Hematopoietic multipotent progenitor cell (in vitro differentiated cells): ENCODE data around the gene SLC4A1AP. TPM values are rescaled to one million over a fixed set of nuclear protein-coding genes. Genes with fewer than 3 reads are reported as not detected.
A peak's percentile ranks its signal among the peaks of the same experiment; 100 is the strongest.

Source experiments
- DNase-seq, 3 donors: peaks; one replicate each; pipeline ENCODE4 v3.0.0-alpha.2; 2011 to 2015; ENCODE audit warnings: low read depth in 2 of 3, low spot score in 2 of 3
- total RNA-seq: library from RNA; depleted of rRNA; stranded (reverse); fragments of >200 nt; gene quantifications from one replicate; pipeline ENCODE4 v1.2.3, GENCODE V29; 2012

SLC4A1AP gene
- total RNA-seq, 1 donor: 15.9 TPM

DNA sequence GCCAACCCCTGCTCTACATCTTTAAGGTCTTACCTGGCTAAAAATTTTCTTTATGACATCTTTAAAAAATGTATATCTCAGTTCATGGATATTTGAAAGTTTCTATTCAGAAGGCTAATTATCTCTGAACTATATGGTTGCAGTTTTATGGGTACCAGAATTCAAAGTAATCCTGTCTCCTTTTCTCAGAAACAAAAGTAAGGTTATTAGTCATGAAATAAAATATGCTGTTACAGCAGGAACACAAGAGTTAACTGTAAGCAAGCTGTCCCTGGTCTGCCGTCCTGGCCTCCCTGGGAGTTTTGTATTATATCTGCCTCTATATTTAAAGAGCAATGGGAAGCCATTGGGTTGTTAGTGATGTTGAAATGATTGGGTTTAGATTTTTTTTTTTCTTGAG lies 34.0 kb downstream of the SLC4A1AP start:
- no peak for DNase-seq

DNA sequence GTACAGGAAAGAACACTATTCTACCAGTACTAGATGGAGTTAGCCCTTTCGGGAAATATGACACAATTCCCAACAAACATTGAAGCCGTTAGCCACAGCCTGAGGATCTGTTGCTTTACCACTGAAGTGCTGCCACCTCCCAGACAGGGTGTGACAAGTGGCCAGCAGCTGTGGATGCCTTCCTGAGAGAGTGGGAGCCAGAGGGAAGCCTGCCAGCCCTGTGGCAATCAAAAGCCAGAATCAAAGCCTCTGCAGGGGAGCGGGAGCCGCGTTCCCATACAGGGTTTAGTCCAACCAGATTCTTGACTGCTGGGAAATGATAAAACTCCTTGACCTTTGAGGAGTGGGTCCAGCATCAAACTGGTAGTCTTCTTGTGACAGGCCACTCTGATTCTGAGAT lies 38.0 kb downstream of the SLC4A1AP start:
- DNase-seq: no peak

GRCh38 chr2:27702302-27702701 lies 38.6 kb downstream of the SLC4A1AP start:
- no peak for DNase-seq

DNA sequence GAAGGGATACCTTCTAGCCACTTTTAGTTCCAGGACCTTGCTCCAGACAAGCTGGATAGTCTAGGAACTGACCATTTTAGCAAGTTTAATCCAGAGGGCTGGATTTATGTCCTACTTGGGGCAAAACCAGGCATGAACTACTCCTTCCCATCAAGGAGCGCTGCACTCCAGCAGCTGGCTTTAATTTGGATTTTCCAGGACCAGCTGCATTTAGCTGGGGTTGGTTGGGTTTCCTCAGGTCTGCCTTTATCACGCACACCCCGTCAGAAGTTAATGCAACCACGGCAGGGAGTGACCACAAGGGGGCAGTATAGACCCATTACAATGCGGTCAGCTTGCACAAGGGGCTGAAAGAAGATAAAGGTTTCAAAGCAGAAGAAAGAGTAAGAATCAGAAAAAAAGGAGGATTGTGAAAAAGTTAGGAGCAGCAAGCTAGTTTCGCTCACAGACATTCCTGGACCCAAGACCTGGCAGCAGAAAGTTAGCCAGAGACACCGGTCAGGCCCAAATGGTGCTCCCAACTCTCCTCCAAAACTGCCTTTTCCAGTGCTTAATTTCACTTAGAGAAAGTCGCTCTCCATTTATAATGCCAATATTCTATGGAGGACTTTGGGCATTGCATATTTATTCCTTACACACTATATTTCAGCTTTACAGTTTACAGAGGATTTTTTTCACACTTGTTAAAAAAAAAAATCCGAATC lies 40.1 kb downstream of the SLC4A1AP start:
- DNase-seq: peak; percentile 74 to 89 (median 81)

DNA sequence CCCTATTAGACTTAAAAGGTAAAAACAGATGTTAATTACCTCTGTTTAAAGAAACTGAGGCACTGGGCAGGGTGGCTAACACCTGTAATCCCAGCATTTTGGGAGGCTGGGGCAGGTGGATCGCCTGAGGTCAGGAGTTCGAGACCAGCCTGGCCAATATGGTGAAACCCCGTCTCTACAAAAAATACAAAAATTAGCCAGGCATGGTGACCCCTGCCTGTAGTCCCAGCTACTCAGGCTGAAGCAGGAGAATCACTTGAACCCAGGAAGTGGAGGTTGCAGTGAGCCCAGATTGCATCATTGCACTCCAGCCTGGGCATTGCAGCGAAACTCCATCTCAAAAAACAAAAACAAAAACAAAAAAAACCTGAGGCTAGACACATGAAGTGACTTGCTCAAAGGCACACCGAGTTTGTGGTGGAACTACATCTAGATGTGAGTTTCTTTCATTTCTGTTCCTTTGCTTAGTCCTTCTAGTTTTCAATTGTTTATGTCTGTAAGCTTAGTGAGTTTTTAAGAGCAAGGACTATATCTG lies 40.7 kb downstream of the SLC4A1AP start:
- no peak for DNase-seq

GRCh38 chr2:27705851-27706622 lies 42.3 kb downstream of the SLC4A1AP start:
- DNase-seq: no peak

- DNase-seq: no peak
Measured at GRCh38 chr2:27707462-27708256, 44.0 kb downstream of the SLC4A1AP start.

GRCh38 chr2:27708257-27708654 lies 44.6 kb downstream of the SLC4A1AP start:
- DNase-seq: no peak

- no peak for DNase-seq
Measured at GRCh38 chr2:27708666-27709065, 45.0 kb downstream of the SLC4A1AP start.

- DNase-seq: no peak
Measured at GRCh38 chr2:27709326-27709725, 45.6 kb downstream of the SLC4A1AP start.

GRCh38 chr2:27709960-27710575 lies 46.4 kb downstream of the SLC4A1AP start:
- no peak for DNase-seq

- no peak for DNase-seq
Measured at GRCh38 chr2:27710640-27711430, 47.1 kb downstream of the SLC4A1AP start.

- no peak for DNase-seq
Measured at GRCh38 chr2:27711804-27712203, 48.1 kb downstream of the SLC4A1AP start.

- no peak for DNase-seq
Measured at GRCh38 chr2:27712522-27712921, 48.8 kb downstream of the SLC4A1AP start.

- no peak for DNase-seq
Measured at GRCh38 chr2:27713201-27713600, 49.5 kb downstream of the SLC4A1AP start.

DNA sequence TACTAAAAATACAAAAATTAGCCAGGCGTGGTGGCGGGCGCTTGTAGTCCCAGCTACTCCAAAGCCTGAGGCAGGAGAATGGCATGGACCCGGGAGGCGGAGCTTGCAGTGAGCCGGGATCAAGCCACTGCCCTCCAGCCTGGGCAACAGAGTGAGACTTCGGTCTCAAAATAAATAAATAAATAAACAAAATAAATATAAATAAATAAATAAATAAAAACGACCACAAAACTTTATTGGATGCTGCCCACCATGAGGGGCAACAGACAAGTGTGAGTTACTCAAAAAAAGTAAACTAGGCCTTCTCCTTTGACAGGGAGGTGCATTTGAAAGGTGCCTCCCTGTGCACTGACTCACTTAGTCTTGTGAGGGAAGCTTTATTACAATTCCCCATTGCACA lies 50.4 kb downstream of the SLC4A1AP start:
- no peak for DNase-seq

GRCh38 chr2:27714851-27715291 lies 51.2 kb downstream of the SLC4A1AP start:
- DNase-seq: no peak

DNA sequence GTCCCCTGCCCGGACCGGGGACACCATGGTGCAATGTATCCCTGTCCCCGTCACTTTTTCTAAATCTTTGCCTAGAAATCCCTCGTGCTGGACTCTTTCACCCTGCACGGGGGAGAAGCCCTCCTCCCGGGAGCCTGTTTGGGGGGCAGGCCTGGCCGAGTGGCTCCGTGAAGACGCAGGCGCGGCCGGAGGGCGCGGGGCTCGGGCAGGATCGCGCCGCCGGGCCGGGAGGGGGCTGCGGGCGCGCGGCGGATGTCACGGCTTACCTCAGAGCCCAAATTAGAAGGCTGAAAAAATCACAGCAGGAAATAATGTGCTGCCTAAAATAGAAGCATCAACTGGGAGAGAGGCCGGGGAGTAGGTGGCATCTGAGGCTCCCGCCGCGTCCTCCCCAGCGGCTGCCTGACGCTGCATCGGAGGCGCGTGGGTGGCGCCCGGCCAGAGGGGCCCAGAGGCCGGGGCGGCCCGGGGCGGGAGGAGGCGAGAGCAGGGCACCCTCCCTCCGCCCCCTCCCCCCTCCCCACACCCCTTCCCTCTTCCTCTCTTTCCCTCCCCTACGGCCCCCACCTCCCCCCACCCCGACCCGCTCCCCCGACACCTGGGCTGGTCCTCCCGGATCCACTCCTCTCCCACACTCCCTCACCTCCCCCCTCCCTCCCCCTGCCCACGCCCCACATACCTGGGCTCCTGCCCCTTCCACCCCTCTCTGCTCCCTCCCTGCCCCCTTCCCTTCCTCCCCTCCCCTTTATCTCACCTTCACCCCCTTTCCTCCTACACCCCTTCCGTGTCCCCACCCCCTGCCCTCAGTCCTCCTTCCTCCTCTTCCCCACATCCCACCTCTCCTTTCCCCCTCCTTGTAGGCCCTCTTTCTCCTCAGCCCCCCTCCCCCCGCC lies 51.9 kb downstream of the SLC4A1AP start:
- peak in 2 of 3 donors; percentile 12 to 28 for DNase-seq
